HL-60 (cell line): ENCODE measurements around the gene TMEM255B.

Source experiments
- CTCF ChIP-seq: IDR thresholded peaks from one replicate; pipeline ENCODE4 v1.5.1; 2011; ENCODE audit warnings: low read length, control low read depth, inconsistent platforms; ENCODE audit not compliant: insufficient read depth
- GABPA ChIP-seq: IDR thresholded peaks from 2 replicates; pipeline ENCODE4 v1.6.1; 2012; ENCODE audit warnings: low read depth
- POLR2AphosphoS5 ChIP-seq: IDR thresholded peaks from 2 replicates; pipeline ENCODE4 v1.6.1; 2012; ENCODE audit warnings: low read depth
- REST ChIP-seq: IDR thresholded peaks from 2 replicates; pipeline ENCODE4 v1.6.1; 2012; ENCODE audit warnings: low read depth; ENCODE audit not compliant: insufficient replicate concordance
- SPI1 ChIP-seq: IDR thresholded peaks from 2 replicates; pipeline ENCODE4 v1.6.1; 2012; ENCODE audit warnings: low read depth, mild to moderate bottlenecking, borderline replicate concordance

- TF ChIP-seq CTCF: no peak
- no peak for TF ChIP-seq POLR2AphosphoS5
- TF ChIP-seq REST: no peak
- TF ChIP-seq SPI1: no peak
- TF ChIP-seq GABPA: no peak
These were observed 7.5 kb upstream of the TMEM255B start for GRCh38 chr13:113751491-113751890.
